HG02763 (cell line): Measurements from ENCODE around the gene ABLIM2.
"Not testable (repeated sequence)": the region's sequence is repeated elsewhere in the genome, so short reads cannot be mapped to it uniquely, and the experiment has no call there.

ENCODE experiments used
- ATAC-seq: cut with Tn5 transposase; IDR thresholded peaks from one replicate; pipeline ENCODE4 v1.9.1; 2021; ENCODE audit warnings: mild to moderate bottlenecking, moderate library complexity; ENCODE audit not compliant: unreplicated experiment

ABLIM2 gene

DNA sequence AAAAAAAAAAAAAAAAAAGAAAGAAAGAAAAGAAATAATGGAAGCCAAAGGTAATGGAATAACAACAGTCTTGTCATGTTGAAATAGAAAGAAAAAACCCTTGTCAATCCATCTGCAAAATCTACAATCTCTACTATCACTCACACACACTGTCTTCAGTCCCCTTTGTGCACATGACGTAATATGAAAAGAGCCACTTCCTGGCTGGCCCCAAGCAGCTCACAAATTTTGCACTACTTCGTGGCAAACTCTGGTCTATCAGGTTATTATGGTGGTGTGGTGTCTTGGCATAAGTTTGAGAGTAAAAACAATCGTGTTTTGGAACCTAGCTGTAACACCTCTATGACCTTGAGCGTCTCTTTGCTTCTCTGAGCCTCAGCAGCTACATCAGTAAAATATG, 210.7 kb downstream of the ABLIM2 start:
- ATAC-seq = no peak

DNA sequence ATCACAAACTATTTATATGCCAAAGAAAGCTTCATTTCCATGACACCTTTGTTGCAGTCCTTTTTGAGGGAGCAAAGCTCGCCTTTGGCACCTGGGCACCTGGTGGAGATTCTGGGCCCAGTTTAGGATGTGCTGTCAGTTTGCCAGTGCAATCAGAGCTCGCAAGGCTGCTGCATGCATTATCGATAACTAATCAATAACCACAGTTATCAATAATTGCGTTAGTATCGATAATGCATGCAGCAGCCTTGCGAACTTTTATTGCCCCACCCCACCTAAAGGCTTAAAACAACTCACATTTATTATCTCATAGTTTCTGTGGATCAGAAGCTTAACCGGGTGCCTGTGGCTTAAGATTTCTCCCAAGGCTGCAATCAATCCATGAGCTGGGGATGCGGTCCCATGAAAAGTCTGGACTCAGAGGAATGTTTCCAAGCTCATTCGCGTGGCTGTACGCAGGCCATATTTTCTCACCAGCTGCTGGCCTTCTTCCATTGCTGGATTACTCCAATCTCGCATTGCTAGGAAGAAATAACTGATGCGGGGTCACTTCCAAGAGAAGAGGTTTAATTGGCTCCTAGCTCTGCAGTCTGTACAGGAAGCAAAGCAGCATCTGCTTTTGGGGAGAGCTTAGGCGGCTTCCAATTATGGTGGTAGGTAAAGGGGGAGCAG, 212.8 kb downstream of the ABLIM2 start:
- ATAC-seq = no peak

DNA sequence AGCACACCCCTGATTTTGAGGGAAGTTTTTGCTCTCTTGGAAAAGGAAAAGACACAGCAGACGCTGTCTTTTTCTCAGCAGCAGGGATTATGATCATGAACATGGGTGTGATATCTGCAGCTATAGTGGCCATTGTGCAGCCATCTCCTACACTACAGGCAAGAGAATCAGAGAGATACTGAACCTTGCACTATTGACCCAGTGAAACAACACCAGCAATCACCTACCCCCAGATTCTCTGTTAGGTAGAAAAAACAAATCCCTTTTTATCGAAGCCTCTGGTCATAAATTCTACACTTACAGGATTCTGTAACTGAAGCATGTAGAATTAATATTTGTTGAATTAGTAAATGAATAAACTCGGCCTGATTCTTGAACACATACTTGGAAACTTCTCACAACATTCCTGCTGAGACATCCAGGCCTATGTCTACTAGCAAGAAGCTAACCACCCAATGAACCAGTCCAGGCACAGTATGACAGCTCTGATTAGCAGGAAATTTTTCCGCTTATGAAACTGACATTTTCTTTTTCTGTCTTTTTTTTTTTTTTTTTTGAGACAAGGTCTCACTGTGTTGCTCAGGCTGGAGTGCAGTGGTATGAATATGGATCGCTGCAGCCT, 213.9 kb downstream of the ABLIM2 start:
- no peak for ATAC-seq

DNA sequence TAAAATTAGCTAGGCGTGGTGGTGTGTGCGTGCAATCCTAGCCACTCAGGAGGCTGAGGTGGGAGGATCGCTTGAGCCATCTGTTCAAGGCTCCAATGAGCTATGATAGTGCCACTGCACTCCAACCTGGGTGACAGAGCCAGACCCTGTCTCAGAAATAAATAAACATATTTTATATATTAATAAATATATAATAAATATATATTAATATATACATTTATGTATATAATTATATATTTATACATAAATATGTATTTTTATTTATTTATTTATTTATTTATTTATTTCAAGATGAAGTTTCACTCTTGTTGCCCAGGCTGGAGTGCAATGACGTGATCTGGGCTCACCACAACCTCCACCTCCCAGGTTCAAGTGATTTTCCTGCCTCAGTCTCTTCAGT, 214.9 kb downstream of the ABLIM2 start:
- ATAC-seq = not testable (repeated sequence)

DNA sequence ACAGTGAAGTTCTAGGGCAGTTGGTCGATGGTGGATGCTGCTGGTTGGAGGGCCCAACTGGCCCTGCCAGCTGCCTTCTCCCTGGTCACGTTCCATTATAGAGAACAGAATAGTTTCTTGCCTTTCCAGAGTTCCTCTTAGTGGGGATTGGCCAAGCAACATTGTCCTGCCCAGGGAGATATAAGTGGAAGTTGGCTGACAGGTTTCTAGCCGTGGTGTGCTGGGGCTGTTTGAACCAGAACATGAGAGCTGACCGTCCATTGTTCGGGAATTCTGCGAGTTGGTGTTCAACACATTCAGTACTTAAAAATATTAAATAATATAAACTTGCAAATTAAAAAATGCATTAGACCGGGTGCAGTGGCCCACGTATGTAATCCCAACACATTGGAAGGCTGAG, 215.4 kb downstream of the ABLIM2 start:
- no peak for ATAC-seq

DNA sequence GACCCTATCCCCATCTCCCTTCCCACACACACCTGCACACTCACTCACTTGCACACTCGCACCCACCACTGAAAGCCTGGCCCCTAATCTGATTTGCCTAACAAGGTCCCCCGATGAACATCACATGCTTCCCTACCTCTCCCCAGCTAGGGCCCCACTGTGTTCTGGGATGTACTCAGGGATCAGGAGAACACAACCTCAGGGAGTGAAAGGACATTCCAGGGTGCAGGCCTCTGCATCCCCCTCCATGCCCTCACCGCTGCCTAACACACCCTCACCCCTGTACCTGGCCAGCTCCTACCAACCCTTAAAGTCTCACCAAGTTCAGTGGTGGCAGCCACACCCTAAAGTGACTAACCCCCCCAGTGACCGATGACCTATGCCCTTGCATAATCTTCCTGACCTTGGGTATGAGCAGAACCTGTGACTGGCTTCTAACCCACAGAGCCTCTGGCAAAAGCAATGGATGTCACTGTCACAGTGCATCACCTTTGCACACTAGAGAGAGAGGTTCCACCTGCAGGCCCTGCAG, 216.6 kb downstream of the ABLIM2 start:
- ATAC-seq = no peak

DNA sequence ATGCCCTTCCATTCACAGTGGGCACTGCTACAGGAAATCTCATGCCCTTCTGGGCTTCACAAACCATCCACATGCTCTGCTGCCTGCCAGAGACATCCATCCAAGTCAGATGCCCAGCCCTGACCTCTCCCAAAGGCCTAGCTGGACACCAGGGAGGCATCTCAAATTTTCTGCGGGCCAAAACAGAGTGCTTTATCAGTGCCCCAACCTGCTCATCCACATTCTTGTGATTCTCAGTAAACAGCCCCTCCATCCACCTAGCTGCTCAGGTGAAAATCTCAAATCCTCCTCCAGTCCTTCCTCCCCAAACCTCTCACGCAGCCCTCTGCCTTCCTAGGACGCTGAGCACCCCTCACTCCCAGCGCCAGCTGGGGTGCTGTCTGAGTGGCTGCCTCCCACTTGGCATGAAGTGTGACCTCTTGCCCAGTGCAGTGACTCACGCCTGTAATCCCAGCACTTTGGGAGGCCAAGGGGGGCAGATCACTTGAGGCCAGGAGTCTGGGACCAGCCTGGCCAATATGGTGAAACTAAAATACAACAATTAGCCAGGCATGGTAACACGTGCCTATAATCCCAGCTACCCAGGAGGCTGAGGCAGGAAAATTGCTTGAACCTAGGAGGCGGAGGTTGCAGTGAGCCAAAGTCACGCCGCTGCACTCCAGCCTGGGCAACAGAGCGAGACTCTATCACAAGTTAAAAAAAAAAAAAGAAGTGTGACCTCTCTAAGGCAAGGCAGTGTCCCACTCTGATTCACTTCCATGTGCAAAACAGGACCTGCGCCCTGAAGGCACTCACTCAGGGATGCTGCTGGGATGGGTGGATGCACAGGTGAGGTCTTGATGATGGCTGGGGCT, 217.3 kb downstream of the ABLIM2 start:
- no peak for ATAC-seq

DNA sequence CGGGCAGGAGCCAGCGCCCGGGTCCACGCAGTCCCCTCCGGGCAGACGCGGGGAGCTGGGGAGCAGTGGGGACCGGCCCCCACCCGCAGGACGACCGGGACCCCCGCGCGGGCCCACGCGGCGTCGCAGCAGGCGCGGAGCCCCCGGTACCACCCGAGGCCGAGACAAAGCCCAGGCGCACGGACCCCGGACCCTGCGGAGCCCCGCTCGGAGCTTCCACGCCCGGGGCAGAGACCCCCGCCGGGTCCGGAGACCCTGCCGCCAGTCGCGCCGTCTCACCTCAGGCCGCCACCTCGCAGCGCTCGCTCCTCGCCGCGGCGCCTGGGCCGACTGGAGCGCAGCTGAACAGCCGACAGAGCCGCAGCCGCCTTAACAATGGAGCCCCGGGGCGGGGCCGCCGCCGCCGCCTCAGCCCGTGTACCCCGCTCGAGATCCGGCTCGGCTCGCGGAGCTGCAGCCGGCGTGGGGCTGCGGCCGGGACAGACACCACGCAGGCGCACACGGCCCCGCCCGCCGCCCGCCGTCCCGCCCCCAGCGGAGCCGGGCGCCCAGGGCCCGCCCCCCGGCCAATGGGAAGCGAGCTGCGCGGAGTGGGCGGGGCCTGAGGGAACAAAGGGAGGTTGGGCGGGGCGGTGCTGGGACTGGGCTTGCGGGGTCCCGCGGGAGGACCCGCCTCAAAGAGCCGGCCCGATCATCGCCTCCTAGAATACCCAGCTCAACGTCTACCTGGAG, 219.1 kb downstream of the ABLIM2 start, which contains the start of gene AFAP1:
Gene AFAP1, minus strand, starts transcription at position 485 of the 732 bp plus-strand sequence. CDS start 67,783 bp downstream, outside the sequence.
- ATAC-seq = peak; percentile 74

DNA sequence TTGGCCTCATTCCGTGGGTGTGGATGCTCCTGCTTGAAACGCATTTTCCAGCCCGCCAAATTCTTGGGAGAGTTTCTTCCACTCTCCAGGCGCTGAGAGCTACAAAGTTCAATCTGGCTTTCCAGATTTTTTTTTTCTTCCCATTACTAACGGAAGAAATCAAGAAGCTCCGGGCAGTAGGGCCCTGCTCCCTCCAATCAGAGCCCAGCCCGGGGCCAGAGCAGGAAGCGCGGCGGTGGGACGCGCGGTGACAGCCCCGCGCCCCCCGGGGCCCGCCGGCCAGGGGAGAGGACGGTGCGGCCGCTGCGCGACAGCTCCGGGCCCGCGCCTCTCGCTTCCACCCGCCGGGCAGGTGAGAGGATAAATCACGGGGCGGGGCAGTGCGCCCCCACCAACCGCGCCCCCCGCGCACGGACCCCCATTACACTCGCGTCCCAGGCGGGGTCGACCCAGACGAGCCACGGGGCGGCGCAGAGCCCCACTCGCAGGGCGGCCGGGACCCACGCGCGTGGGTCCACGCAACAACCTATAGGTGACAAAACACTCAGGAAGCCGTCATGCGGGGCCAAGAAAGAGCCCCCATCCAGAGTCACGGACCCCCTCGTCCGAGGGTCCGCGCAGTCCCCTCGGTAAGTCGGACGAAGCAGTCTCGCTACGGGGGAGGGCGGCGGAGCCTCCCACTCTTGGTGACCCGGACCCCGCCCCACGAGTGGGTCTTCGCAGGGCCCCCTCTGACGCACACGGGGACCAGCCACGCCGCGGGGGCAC, 219.8 kb downstream of the ABLIM2 start:
- ATAC-seq = no peak

DNA sequence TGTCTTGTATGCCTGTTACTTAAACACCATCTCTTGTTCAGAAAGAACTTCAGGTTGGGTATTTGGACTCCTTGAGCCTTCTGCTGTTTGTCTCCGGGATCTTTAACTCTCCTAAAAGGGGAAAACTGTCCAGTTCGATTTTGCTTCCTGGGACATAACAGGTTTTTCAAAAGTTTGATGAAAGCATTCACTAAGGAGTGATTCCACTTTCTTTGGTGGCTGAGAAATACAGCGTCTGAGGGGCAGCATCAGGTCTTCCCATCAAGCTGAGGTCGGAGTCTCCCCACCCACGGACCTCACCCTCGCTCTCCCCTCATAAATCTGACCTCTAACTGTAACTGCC, 220.4 kb downstream of the ABLIM2 start:
- ATAC-seq = no peak

DNA sequence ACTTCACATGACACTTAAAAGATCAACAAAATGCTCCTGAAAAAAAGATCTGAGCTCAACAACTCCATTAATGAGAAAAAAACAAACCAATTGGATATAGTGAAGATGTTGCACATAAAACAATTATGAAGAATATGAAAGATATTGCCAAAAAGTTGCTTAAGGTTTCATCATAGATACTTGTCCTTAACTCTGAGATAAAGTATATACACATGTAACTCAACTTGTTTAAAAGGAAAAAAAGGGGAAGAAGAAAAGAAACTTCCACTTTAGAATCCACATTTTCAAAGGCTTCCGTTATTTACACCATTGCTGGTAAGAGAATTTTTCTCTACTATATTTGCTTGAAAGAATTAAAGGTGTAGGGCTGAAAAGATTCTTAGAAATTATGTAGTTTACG, 221.6 kb downstream of the ABLIM2 start:
- ATAC-seq = no peak

DNA sequence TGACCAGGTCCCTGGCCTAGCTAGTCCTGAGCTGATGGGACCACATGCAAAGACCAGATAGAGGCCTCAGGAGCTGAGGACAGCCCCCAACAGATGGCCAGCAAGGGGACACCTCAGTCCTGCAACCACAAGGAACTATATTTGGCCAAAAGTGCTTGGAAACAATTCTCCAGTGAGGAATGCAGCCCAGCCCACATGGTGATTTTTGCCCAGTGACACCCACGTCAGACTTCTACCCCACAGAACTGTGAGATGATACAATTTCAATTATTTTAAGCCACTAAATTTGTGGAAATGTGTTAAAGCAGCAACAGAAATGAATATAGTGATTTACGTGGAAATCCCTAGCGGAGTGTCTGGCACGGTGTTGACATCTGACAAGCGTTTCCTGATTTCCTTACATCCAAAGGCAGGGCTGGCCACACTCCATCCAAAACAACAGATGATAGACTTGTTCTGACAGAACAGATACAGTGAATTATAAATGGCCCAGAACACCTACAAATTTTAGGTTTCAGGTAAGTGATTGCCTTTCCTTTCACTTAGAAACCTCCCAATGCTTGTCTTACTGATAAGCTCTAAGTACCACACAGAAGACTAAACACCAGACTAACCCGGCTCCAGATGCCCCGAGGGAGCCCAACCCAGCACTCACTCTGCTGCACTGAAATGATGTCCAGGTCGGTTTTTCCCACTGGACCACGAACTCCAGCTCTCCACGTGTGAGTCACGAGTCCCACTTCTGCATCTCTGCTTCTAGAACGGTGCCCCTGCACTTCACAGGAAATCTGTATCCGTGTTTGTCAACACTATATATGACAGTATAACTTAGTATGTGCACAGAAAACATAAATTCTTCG, 224.7 kb downstream of the ABLIM2 start:
- no peak for ATAC-seq

DNA sequence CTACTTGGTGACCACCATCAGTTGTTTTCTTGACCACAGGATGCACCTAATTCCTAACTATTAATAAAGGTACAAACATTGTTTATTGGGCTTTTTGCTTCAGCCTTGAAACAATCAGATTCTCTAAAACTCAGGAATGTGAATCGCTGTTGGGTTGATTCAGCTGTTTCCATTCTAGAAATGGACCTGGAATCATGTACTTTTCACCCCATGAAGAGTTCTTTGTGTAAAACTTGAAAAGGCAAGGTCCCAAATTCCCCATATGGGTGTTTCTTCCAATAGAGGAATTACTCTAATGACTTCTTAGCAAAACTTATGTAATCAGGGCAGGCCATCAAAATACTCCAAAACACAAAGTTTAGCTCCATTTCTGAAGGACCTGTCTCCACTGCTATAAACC, 226.3 kb downstream of the ABLIM2 start:
- no peak for ATAC-seq

DNA sequence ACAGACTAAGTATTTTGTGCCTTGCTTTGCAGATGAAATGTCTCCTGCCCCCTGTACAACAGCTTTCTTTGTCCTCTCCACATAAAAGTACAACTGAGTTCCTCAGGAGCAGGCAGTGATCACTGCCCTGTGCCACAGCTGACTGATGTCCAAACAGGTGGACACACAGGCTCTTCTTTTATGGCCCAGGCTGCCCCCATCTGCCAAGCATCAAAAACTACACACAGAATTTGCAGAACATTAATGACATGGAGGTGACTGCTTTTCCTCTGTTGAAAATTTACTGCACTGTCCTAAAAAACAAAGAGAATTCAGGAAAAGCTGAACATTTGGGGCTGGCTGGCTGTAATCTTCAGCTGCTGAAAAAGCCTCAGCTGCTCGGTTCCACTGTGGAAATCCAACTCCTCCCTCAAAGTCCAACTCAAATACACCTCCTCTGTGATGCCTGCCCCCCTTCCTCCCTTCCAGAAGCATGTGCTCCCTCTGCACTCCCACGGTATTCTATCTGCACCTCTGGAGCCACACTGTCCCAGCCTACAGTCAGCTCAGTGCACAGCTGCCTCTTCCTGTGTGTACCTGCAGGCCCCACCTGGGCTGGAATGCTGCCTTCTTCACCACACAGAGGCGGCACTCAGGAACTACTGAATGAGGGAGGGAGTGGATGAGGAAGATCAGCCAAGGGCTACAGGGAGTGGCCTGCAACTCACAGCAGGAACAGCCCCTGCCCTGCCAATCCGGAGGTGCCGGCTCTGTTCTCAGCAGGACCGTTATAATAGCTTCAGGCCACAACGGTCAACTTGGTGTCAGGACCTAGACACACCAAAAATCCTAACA, 229.3 kb downstream of the ABLIM2 start:
- ATAC-seq = no peak

DNA sequence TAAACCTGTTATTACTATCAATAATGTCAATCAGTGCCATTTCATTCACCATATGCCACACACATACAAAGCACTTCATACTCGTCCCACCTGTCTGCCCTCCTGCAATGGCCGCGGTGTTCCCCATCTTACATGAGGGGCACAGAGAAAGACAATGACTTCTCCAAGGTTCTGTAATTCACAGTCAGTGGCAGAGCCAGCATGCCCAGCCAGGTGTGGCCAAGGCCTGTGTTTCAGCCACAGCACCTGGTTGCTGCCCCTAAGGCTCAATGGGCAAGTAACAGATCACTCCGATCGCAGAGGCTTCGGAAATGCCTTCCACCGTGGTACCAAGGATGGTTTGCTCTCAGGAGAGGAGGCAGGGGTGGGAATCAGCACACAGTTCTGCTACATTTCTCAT, 229.9 kb downstream of the ABLIM2 start:
- no peak for ATAC-seq

DNA sequence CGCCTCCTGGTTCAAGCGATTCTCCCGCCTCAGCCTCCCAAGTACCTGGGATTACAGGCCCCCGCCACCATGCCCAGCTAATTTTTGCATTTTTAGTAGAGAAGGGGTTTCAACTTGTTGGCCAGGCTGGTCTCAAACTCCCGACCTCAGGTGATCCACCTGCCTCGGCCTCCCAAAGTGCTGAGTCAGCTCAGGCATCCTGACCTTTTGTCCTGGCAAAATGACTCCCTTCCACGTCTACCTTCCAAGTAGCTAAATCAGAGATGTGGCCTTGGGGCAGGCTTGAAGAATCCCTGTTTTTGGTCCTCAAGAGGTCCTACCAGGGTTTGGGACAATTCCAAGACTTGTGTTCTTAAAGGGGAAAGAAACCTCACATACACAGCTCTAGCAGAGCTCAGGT, 231.8 kb downstream of the ABLIM2 start:
- ATAC-seq = no peak

DNA sequence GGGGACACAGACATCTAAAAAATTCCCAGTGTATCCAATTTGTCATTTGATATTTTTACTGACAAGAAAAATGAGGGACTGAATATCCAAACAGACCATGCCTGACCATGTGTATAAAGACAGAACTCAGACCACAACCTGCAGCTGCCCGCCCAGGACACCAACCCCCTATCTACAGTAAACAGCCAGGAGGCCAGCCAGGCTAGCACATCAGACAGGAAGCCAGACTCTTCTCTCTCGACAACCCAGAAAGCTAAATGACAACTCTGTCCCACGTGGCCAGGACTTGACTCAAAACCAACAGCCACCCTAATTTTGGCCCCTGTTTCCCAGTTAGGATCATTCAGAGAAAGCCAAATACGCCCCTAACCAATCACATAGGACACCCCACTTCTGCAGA, 234.0 kb downstream of the ABLIM2 start:
- no peak for ATAC-seq

DNA sequence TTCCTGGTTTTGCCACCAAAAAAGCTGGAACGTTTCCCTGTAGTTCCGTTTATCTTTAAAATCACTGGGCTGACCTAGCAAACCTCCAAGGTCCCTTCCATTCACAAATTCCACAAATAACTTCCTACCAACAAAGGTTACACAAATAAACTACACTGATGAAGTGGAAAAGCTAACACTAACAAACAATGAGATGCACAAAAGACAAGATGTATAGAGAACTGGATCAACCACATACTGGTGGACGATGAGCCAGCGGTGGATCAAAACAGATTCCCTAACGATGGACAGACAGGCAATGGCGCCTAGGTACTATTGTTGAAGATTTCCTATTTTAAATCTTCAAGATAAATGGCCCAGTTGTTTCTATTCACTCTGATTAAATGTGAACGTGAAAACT, 234.4 kb downstream of the ABLIM2 start:
- no peak for ATAC-seq

DNA sequence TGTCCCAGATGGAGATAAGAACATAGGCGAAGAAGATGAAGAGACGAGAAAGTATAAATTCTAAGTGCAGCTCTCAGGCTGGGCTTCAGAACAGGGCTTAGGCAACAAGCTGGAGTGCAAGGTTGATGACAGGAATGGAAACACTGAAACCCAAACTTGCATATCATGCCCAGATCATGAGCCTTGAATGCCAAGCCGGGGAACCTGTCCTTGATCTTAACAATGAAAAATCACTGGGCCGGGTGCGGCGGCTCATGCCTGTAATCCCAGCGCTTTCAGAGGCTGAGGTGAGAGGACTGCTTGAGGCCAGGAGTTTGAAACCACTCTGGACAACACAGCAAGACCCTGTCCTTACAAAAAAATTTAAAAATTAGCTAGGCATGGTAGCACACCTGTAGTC, 236.1 kb downstream of the ABLIM2 start:
- no peak for ATAC-seq
